ENCODE measurements around the gene ADA.

ADA gene

GRCh38 chr20:44573501-44573869 lies 78.0 kb downstream of the ADA start:
- Histone ChIP-seq H3K27ac (ENCODE audit: insufficient read depth, low read depth, low read length, poor library complexity, severe bottlenecking) (no peak overlapping the region), H3K9me3 (ENCODE audit: control insufficient read depth, low read length) (no peaks in the 10 kb centered on the region), H3K36me3 (ENCODE audit: control insufficient read depth, insufficient read depth, low read length) (no peaks in the 10 kb centered on the region), H3K4me3 (ENCODE audit: insufficient read depth, low read depth, low read length) (no peak overlapping the region), H3K4me1 (ENCODE audit: control insufficient read depth, insufficient read depth, low read length) (no peaks in the 10 kb centered on the region), H3K27me3 (ENCODE audit: control insufficient read depth, insufficient read depth, low read length, poor library complexity, severe bottlenecking) (no peaks in the 10 kb centered on the region)
- whole genome bisulfite sequencing, 2 experiments, result 94 to 100% methylated on average over 2 of the region's 2 CpGs

- no peaks in the 10 kb centered on the region for H3K27me3 ChIP-seq (ENCODE audit: control insufficient read depth, insufficient read depth, low read length, poor library complexity, severe bottlenecking)
- no peaks in the 10 kb centered on the region for H3K9me3 ChIP-seq (ENCODE audit: control insufficient read depth, low read length)
- H3K27ac ChIP-seq (ENCODE audit: insufficient read depth, low read depth, low read length, poor library complexity, severe bottlenecking), result no peak overlapping the region
- no peaks in the 10 kb centered on the region for H3K36me3 ChIP-seq (ENCODE audit: control insufficient read depth, insufficient read depth, low read length)
- no peaks in the 10 kb centered on the region for H3K4me1 ChIP-seq (ENCODE audit: control insufficient read depth, insufficient read depth, low read length)
- 89% methylated on average over 6 of the region's 6 CpGs for WGBS, 2 experiments
- no peak overlapping the region for H3K4me3 ChIP-seq (ENCODE audit: insufficient read depth, low read depth, low read length)
These were observed 78.7 kb downstream of the ADA start for GRCh38 chr20:44572551-44573500.

GRCh38 chr20:44571362-44571988 lies 80.0 kb downstream of the ADA start:
- 92 to 96% methylated on average over 6 of the region's 6 CpGs for WGBS, 2 experiments
- H3K36me3 ChIP-seq (ENCODE audit: control insufficient read depth, insufficient read depth, low read length), result no peaks in the 10 kb centered on the region
- H3K4me1 ChIP-seq (ENCODE audit: control insufficient read depth, insufficient read depth, low read length), result no peaks in the 10 kb centered on the region
- H3K27ac ChIP-seq (ENCODE audit: insufficient read depth, low read depth, low read length, poor library complexity, severe bottlenecking), result no peak overlapping the region
- no peak overlapping the region for H3K4me3 ChIP-seq (ENCODE audit: insufficient read depth, low read depth, low read length)
- no peaks in the 10 kb centered on the region for H3K27me3 ChIP-seq (ENCODE audit: control insufficient read depth, insufficient read depth, low read length, poor library complexity, severe bottlenecking)
- H3K9me3 ChIP-seq (ENCODE audit: control insufficient read depth, low read length), result no peaks in the 10 kb centered on the region

- H3K27ac ChIP-seq (ENCODE audit: insufficient read depth, low read depth, low read length, poor library complexity, severe bottlenecking), result no peak overlapping the region
- H3K4me1 ChIP-seq (ENCODE audit: control insufficient read depth, insufficient read depth, low read length), result no peaks in the 10 kb centered on the region
- H3K36me3 ChIP-seq (ENCODE audit: control insufficient read depth, insufficient read depth, low read length), result no peaks in the 10 kb centered on the region
- WGBS, 2 experiments, result no CpG with 5 or more reads among the region's 1 CpG
- H3K9me3 ChIP-seq (ENCODE audit: control insufficient read depth, low read length), result no peaks in the 10 kb centered on the region
- no peaks in the 10 kb centered on the region for H3K27me3 ChIP-seq (ENCODE audit: control insufficient read depth, insufficient read depth, low read length, poor library complexity, severe bottlenecking)
- H3K4me3 ChIP-seq (ENCODE audit: insufficient read depth, low read depth, low read length), result no peak overlapping the region
These were observed 81.1 kb downstream of the ADA start for GRCh38 chr20:44570367-44570766.
